Endothelial cell of umbilical vein (primary cell): Measurements from ENCODE around the gene DENR.

Source experiments
- CTCF ChIP-seq, 2 donors: IDR thresholded peaks; 1 replicate in 1 of 2; 2 replicates in 1 of 2; pipeline ENCODE4 v1.5.1; 2011; ENCODE audit warnings: low read length in 2 of 2, mild to moderate bottlenecking in 2 of 2, moderate library complexity in 2 of 2, control low read depth in 1 of 2, inconsistent platforms in 1 of 2, low read depth in 1 of 2; ENCODE audit not compliant: insufficient read depth in 1 of 2; ENCODE audit errors: extremely low read depth in 1 of 2
- JUN ChIP-seq: IDR thresholded peaks from 2 replicates; pipeline ENCODE4 v1.6.1; 2011; ENCODE audit warnings: borderline replicate concordance, low read depth; ENCODE audit not compliant: insufficient read length, insufficient read depth
- MAX ChIP-seq: IDR thresholded peaks from 2 replicates; pipeline ENCODE4 v1.6.1; 2011; ENCODE audit not compliant: insufficient read depth, insufficient read length
- MYC ChIP-seq: IDR thresholded peaks from one replicate; pipeline ENCODE4 v1.6.1; 2011; ENCODE audit warnings: mild to moderate bottlenecking, low read depth, low read length
- POLR2A ChIP-seq: IDR thresholded peaks from 2 replicates; pipeline ENCODE4 v1.6.1; 2012; ENCODE audit warnings: low read depth, mild to moderate bottlenecking, control low read depth, low read length
- POLR2AphosphoS5 ChIP-seq: IDR thresholded peaks from 2 replicates; pipeline ENCODE4 v1.6.1; 2012; ENCODE audit warnings: low read depth, mild to moderate bottlenecking, control low read depth, low read length, moderate library complexity; ENCODE audit not compliant: insufficient read depth

GRCh38 chr12:122722387-122722786, 30.2 kb upstream of the DENR start:
- TF ChIP-seq CTCF (IDR thresholded peaks at IDR 0.05; ENCODE audit: extremely low read depth in 1 of 2, insufficient read depth in 1 of 2, low read depth in 1 of 2, low read length in 2 of 2) (no peak), MAX (no peak), MYC (no peak), POLR2A (no peak), POLR2AphosphoS5 (no peak), JUN (no peak)
